UCSD-AML1 (cell line): ENCODE data around the gene FBXL19.

ENCODE experiments used
- DNase-seq: peaks from one replicate; lab custom pipeline; 2025; ENCODE audit not compliant: unreplicated experiment; lab: John Stamatoyannopoulos, UW

Gene FBXL19

GRCh38 chr16:30895627-30896260 lies 27.6 kb upstream of the FBXL19 start:
- DNase-seq, result no peak

GRCh38 chr16:30896261-30896888 lies 27.0 kb upstream of the FBXL19 start, which contains the start of gene CTF1:
Gene CTF1 (plus strand): TSS chr16:30896614. CDS start chr16:30896644, 30 bp downstream.
- DNase-seq, result no peak

DNA sequence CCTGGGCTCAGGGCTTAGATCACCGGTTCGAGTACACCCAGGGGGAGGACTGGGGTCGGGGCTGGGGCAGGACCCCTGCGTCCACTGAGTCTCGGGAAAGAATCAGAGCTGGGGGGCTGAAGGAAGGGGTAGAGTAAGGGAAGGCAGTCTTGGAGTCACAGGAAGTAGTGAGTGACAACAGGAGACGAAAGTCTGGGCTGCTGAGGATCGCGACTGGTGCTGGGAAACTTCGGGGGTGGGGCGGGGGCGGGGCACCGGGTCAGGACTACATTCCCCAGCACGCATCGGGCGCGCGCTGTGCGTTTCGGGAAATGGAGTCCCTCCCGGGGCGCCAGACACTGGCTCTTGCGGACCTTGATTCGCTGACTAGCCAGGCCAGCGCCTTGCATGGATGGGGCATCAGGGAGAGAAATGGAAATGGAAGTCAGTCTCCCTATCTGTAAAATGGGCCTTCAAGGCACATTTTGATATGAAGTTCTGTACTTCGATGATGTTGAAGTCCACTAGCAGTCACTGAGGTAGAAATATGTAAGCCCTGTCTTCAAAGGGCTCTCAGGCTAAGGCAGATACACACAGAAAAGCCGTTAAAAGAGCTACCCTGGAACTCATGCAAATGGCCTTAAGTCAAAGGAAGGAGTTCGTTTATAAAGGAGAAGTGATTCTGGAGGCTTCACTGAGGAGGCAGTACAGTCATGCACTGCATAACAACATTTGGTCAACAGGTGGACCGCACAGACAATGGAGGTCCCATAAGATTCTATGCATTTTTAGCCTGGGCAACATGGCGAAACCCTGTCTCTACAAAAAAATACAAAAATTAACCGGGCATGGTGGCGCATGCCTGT lies 26.3 kb upstream of the FBXL19 start:
- no peak for DNase-seq

GRCh38 chr16:30899794-30900193 lies 23.6 kb upstream of the FBXL19 start:
- DNase-seq, result no peak

- DNase-seq, result no peak
Measured at GRCh38 chr16:30900588-30900987, 22.8 kb upstream of the FBXL19 start.

GRCh38 chr16:30901201-30902028 lies 22.0 kb upstream of the FBXL19 start:
- DNase-seq, result no peak

DNA sequence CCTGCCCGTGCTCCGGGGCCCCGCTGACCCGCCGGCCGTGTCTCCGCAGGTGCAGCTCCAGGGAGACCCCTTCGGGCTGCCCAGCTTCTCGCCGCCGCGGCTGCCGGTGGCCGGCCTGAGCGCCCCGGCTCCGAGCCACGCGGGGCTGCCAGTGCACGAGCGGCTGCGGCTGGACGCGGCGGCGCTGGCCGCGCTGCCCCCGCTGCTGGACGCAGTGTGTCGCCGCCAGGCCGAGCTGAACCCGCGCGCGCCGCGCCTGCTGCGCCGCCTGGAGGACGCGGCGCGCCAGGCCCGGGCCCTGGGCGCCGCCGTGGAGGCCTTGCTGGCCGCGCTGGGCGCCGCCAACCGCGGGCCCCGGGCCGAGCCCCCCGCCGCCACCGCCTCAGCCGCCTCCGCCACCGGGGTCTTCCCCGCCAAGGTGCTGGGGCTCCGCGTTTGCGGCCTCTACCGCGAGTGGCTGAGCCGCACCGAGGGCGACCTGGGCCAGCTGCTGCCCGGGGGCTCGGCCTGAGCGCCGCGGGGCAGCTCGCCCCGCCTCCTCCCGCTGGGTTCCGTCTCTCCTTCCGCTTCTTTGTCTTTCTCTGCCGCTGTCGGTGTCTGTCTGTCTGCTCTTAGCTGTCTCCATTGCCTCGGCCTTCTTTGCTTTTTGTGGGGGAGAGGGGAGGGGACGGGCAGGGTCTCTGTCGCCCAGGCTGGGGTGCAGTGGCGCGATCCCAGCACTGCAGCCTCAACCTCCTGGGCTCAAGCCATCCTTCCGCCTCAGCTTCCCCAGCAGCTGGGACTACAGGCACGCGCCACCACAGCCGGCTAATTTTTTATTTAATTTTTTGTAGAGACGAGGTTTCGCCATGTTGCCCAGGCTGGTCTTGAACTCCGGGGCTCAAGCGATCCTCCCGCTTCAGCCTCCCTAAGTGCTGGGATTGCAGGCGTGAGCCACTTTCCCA lies 21.1 kb upstream of the FBXL19 start:
- peak; percentile 78 for DNase-seq

GRCh38 chr16:30903002-30903401 lies 20.4 kb upstream of the FBXL19 start:
- DNase-seq, result peak; percentile 60

DNA sequence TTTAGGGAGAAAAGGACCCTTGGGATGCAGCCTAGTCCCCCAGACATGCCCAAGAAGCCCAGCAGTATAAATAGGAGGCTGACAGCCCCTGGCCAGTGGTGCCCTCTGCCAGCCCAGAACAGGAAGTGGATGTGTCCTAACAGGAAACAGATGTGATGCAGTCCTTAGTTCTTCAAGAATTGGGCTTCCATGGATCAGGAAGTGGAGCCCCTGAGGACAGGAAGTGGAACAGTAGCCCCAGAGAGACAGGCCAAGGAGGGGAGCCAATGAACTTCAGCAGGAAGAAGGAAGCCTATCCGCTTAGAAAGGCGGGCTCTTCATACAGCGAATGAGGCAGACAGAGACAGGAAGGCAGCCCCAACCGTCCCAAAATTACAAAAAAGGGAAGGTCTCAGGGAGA lies 19.8 kb upstream of the FBXL19 start:
- DNase-seq, result peak; percentile 81

GRCh38 chr16:30904114-30904780 lies 19.1 kb upstream of the FBXL19 start:
- no peak for DNase-seq

GRCh38 chr16:30907064-30907463 lies 16.3 kb upstream of the FBXL19 start:
- DNase-seq, result no peak

GRCh38 chr16:30910427-30911029 lies 12.8 kb upstream of the FBXL19 start:
- no peak for DNase-seq

- no peak for DNase-seq
Measured at GRCh38 chr16:30912794-30913412, 10.5 kb upstream of the FBXL19 start.

DNA sequence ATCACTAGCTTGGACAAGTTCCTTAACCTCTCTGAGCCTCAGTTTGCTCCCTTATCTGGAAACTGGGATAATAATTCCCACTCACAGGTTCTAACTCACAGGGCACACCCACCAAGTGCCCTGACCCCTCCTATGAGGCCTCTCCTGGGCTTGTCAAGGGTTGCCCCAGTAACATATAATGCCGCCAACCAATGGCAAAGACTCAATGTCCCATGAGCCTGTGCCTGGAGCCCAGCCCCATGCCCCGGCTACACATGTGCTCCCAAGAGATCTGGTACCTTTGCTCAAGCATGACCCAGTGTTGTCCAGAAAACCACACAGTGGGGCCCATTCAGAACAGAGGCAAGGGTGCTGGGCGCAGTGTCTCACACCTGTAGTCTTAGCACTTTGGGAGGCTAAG lies 8.5 kb upstream of the FBXL19 start:
- no peak for DNase-seq

- DNase-seq, result no peak
Measured at GRCh38 chr16:30918614-30919013, 4.8 kb upstream of the FBXL19 start.

GRCh38 chr16:30920891-30921290 lies 2.5 kb upstream of the FBXL19 start:
- DNase-seq, result no peak

DNA sequence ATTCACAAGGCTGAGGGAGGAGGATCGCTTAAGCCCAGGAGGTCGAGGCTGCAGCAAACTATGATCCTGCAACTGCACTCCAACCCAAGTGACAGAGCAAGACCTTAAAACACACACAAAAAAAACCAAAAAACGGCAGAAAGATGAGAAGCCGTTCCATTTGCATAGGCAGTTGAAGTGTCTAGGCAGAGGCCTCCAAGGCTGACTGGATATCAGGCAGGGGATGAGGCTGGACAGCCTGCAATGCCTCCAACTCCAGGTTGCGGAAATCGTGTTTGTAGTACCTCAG lies 2.0 kb upstream of the FBXL19 start:
- DNase-seq, result no peak

DNA sequence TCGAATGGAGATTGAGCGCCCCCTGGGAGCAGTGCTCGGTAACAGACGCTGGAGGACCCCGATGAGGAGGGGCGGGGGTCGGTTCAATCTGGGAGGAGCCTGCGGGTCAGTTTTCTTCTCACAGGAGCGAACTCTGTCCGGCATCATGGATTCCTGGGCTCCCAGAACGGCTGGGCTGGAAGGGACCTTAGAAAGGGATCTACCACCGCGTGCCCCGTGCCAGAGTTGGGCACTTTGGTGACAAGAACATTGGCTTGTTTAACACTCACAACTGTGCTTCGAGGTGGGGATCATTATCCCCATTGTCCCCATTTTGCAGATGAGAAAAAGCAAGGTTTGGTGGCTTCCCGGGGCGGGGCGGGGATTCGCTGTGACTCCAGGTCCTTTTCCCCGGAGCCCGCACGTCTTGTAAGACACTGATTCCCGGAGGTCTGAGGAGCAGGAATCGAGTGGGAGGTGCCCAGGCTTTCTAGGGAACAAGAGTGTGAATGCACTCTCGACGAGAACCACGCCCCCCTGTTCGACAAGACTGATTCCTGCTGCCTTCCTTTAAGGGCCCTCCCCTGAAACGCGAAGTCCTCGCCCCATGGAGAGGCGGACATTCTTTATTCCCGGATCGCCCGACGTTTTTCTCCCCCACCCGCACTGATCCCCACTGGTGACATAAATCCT lies 1.5 kb upstream of the FBXL19 start:
- peak; percentile 92 for DNase-seq
